ENCODE results near the gene PRDM11.

The PRDM11 gene

GRCh38 chr11:45232341-45233080 is 86.1 kb downstream of the PRDM11 start:
- no peak overlapping the region for H3K27ac ChIP-seq (ENCODE audit: low read length)
- H3K36me3 ChIP-seq (ENCODE audit: control insufficient read depth in 1 of 2, insufficient read depth in 2 of 2, low read length in 2 of 2), result peaks cover 0 to 4% of the 10 kb centered on the region in 2 donors
- H3K4me1 ChIP-seq (ENCODE audit: control insufficient read depth in 1 of 2, insufficient read depth in 2 of 2, low read length in 2 of 2), result no peaks in the 10 kb centered on the region
- H3K9me3 ChIP-seq (ENCODE audit: control insufficient read depth in 1 of 2, low read length in 2 of 2), result no peaks in the 10 kb centered on the region
- H3K27me3 ChIP-seq (ENCODE audit: low read depth, low read length), result no peaks in the 10 kb centered on the region
- no peak overlapping the region for H3K4me3 ChIP-seq (ENCODE audit: low read depth in 1 of 2, low read length in 2 of 2)

DNA sequence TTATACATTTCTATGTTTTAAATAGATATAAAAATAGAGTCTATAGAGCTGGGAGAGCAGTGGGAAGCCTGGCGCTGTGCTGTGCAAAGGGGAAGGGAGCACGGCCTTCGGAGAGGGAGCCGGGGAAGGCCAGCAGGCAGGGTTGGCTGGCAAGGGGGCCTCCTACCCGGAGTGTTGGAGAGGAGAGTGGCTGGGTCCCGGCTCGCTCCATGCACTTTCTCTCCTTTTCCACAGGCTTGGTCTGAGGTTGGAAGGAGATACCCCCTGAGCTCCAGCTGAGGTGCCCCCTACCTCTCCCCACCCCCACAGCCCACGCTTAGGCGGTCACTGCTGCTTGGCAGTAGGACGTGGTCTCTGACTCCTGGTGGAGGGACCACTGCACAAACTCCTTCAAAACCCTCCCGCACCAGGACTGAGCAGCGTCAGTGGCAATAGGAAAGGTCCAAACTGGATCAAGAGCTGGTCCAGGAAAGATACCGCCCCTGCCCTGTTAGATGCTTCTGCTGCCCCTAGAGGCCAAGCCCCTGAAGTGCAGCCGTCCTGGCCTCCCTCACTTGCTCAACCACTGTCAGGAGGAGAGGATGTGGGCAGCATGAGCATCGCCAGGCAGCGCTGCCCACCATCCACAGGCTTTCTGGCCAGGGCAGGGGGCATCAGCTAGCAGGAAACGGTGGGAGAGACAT is 86.8 kb downstream of the PRDM11 start:
- Histone ChIP-seq H3K27ac (ENCODE audit: low read length) (no peak overlapping the region), H3K4me3 (ENCODE audit: low read depth in 1 of 2, low read length in 2 of 2) (no peak overlapping the region), H3K36me3 (ENCODE audit: control insufficient read depth in 1 of 2, insufficient read depth in 2 of 2, low read length in 2 of 2) (no peaks in the 10 kb centered on the region), H3K9me3 (ENCODE audit: control insufficient read depth in 1 of 2, low read length in 2 of 2) (no peaks in the 10 kb centered on the region), H3K27me3 (ENCODE audit: low read depth, low read length) (no peaks in the 10 kb centered on the region), H3K4me1 (ENCODE audit: control insufficient read depth in 1 of 2, insufficient read depth in 2 of 2, low read length in 2 of 2) (no peaks in the 10 kb centered on the region)

DNA sequence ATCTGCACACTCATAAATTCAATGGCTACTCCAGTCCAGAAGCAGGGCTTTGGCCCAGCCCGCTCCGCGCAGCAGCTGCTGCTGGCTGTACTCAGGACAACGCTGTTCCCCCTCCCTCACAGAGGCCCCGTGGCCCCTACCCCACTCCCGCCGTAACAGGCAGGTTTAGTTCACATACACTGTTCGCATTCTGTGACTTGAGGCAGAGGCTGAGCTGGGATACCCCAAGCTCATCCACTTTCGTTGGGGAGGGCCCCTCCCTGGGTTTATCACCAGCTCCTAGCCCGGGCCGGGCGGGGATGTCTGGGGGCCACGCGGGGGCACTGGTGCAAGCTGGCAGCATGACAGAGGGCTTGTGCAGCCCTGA is 87.3 kb downstream of the PRDM11 start:
- Histone ChIP-seq H3K4me1 (ENCODE audit: control insufficient read depth in 1 of 2, insufficient read depth in 2 of 2, low read length in 2 of 2) (no peaks in the 10 kb centered on the region), H3K27me3 (ENCODE audit: low read depth, low read length) (no peaks in the 10 kb centered on the region), H3K9me3 (ENCODE audit: control insufficient read depth in 1 of 2, low read length in 2 of 2) (no peaks in the 10 kb centered on the region), H3K27ac (ENCODE audit: low read length) (no peak overlapping the region), H3K4me3 (ENCODE audit: low read depth in 1 of 2, low read length in 2 of 2) (no peak overlapping the region), H3K36me3 (ENCODE audit: control insufficient read depth in 1 of 2, insufficient read depth in 2 of 2, low read length in 2 of 2) (no peaks in the 10 kb centered on the region)

GRCh38 chr11:45234306-45235006 is 88.0 kb downstream of the PRDM11 start:
- Histone ChIP-seq H3K27ac (ENCODE audit: low read length) (no peak overlapping the region), H3K9me3 (ENCODE audit: control insufficient read depth in 1 of 2, low read length in 2 of 2) (no peaks in the 10 kb centered on the region), H3K27me3 (ENCODE audit: low read depth, low read length) (no peaks in the 10 kb centered on the region), H3K36me3 (ENCODE audit: control insufficient read depth in 1 of 2, insufficient read depth in 2 of 2, low read length in 2 of 2) (no peaks in the 10 kb centered on the region), H3K4me3 (ENCODE audit: low read depth in 1 of 2, low read length in 2 of 2) (no peak overlapping the region), H3K4me1 (ENCODE audit: control insufficient read depth in 1 of 2, insufficient read depth in 2 of 2, low read length in 2 of 2) (no peaks in the 10 kb centered on the region)

DNA sequence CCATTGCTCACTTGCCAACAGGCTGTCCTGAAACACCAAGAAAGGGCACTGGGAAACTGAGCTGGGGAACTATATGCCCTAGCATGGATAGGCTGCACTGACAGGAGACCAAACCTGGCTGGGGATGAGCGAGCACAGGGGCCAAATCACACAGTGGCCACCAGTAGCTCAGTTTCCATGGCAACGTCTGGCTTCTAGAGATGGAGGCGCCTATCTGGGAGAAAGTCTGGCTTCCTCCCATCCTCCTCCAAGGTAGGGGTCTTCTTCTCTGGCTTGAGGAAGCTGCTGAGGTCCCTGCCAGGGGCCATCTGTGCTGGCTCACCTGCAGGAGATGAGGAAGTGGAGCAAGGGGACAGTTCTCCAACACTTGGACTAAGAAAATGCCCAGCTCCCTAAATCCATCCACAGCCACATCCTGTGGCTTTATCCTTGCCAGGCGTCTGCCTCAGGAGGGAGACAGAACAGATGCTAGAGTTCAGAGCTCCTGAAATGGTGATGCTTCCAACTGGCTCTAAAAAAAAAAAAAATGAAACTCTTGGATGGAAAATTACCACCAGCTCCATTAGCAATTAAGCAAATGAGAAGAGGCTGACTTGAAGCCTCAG is 91.4 kb downstream of the PRDM11 start:
- H3K4me1 ChIP-seq (ENCODE audit: control insufficient read depth in 1 of 2, insufficient read depth in 2 of 2, low read length in 2 of 2), result no peaks in the 10 kb centered on the region
- H3K9me3 ChIP-seq (ENCODE audit: control insufficient read depth in 1 of 2, low read length in 2 of 2), result no peaks in the 10 kb centered on the region
- H3K27ac ChIP-seq (ENCODE audit: low read length), result no peak overlapping the region
- H3K27me3 ChIP-seq (ENCODE audit: low read depth, low read length), result no peaks in the 10 kb centered on the region
- no peak overlapping the region for H3K4me3 ChIP-seq (ENCODE audit: low read depth in 1 of 2, low read length in 2 of 2)
- no peaks in the 10 kb centered on the region for H3K36me3 ChIP-seq (ENCODE audit: control insufficient read depth in 1 of 2, insufficient read depth in 2 of 2, low read length in 2 of 2)

- Histone ChIP-seq H3K36me3 (ENCODE audit: control insufficient read depth in 1 of 2, insufficient read depth in 2 of 2, low read length in 2 of 2) (no peaks in the 10 kb centered on the region), H3K4me3 (ENCODE audit: low read depth in 1 of 2, low read length in 2 of 2) (no peak overlapping the region), H3K27me3 (ENCODE audit: low read depth, low read length) (no peaks in the 10 kb centered on the region), H3K4me1 (ENCODE audit: control insufficient read depth in 1 of 2, insufficient read depth in 2 of 2, low read length in 2 of 2) (no peaks in the 10 kb centered on the region), H3K27ac (ENCODE audit: low read length) (no peak overlapping the region), H3K9me3 (ENCODE audit: control insufficient read depth in 1 of 2, low read length in 2 of 2) (no peaks in the 10 kb centered on the region)
These were observed 92.3 kb downstream of the PRDM11 start for GRCh38 chr11:45238724-45239123.

DNA sequence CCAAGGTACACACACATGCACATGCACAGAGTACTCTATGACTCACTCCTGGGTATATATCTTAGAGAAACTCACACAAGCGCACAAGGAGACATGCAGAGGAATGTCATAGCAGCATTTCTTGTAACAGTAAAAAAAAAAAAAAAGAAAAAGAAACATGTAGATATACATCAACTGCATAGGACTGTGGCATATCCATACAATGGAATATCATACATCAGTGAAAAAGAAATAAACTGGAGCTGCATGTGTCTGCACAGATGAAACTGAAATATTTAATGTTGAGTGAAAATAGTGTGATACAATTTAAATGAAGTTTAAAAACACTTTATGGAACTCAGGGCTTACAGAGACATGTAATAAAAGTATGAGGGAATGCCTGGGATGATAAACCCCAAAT is 93.3 kb downstream of the PRDM11 start:
- H3K9me3 ChIP-seq (ENCODE audit: control insufficient read depth in 1 of 2, low read length in 2 of 2), result no peaks in the 10 kb centered on the region
- H3K27me3 ChIP-seq (ENCODE audit: low read depth, low read length), result no peaks in the 10 kb centered on the region
- H3K4me3 ChIP-seq (ENCODE audit: low read depth in 1 of 2, low read length in 2 of 2), result no peak overlapping the region
- no peak overlapping the region for H3K27ac ChIP-seq (ENCODE audit: low read length)
- H3K36me3 ChIP-seq (ENCODE audit: control insufficient read depth in 1 of 2, insufficient read depth in 2 of 2, low read length in 2 of 2), result no peaks in the 10 kb centered on the region
- no peaks in the 10 kb centered on the region for H3K4me1 ChIP-seq (ENCODE audit: control insufficient read depth in 1 of 2, insufficient read depth in 2 of 2, low read length in 2 of 2)

GRCh38 chr11:45243967-45244366 is 97.5 kb downstream of the PRDM11 start:
- Histone ChIP-seq H3K4me1 (ENCODE audit: control insufficient read depth in 1 of 2, insufficient read depth in 2 of 2, low read length in 2 of 2) (no peaks in the 10 kb centered on the region), H3K36me3 (ENCODE audit: control insufficient read depth in 1 of 2, insufficient read depth in 2 of 2, low read length in 2 of 2) (no peaks in the 10 kb centered on the region), H3K27me3 (ENCODE audit: low read depth, low read length) (no peaks in the 10 kb centered on the region), H3K27ac (ENCODE audit: low read length) (no peak overlapping the region), H3K4me3 (ENCODE audit: low read depth in 1 of 2, low read length in 2 of 2) (no peak overlapping the region), H3K9me3 (ENCODE audit: control insufficient read depth in 1 of 2, low read length in 2 of 2) (no peaks in the 10 kb centered on the region)

- Histone ChIP-seq H3K27me3 (ENCODE audit: low read depth, low read length) (no peaks in the 10 kb centered on the region), H3K27ac (ENCODE audit: low read length) (no peak overlapping the region), H3K9me3 (ENCODE audit: control insufficient read depth in 1 of 2, low read length in 2 of 2) (no peaks in the 10 kb centered on the region), H3K36me3 (ENCODE audit: control insufficient read depth in 1 of 2, insufficient read depth in 2 of 2, low read length in 2 of 2) (no peaks in the 10 kb centered on the region), H3K4me3 (ENCODE audit: low read depth in 1 of 2, low read length in 2 of 2) (no peak overlapping the region), H3K4me1 (ENCODE audit: control insufficient read depth in 1 of 2, insufficient read depth in 2 of 2, low read length in 2 of 2) (no peaks in the 10 kb centered on the region)
These were observed 99.0 kb downstream of the PRDM11 start for GRCh38 chr11:45245218-45246045.

- Histone ChIP-seq H3K9me3 (ENCODE audit: control insufficient read depth in 1 of 2, low read length in 2 of 2) (no peaks in the 10 kb centered on the region), H3K36me3 (ENCODE audit: control insufficient read depth in 1 of 2, insufficient read depth in 2 of 2, low read length in 2 of 2) (no peaks in the 10 kb centered on the region), H3K4me1 (ENCODE audit: control insufficient read depth in 1 of 2, insufficient read depth in 2 of 2, low read length in 2 of 2) (no peaks in the 10 kb centered on the region), H3K4me3 (ENCODE audit: low read depth in 1 of 2, low read length in 2 of 2) (no peak overlapping the region), H3K27me3 (ENCODE audit: low read depth, low read length) (no peaks in the 10 kb centered on the region), H3K27ac (ENCODE audit: low read length) (no peak overlapping the region)
These were observed 99.8 kb downstream of the PRDM11 start for GRCh38 chr11:45246241-45246640.

GRCh38 chr11:45247433-45247832 is 101.0 kb downstream of the PRDM11 start:
- Histone ChIP-seq H3K9me3 (ENCODE audit: control insufficient read depth in 1 of 2, low read length in 2 of 2) (no peaks in the 10 kb centered on the region), H3K4me3 (ENCODE audit: low read depth in 1 of 2, low read length in 2 of 2) (no peak overlapping the region), H3K4me1 (ENCODE audit: control insufficient read depth in 1 of 2, insufficient read depth in 2 of 2, low read length in 2 of 2) (no peaks in the 10 kb centered on the region), H3K36me3 (ENCODE audit: control insufficient read depth in 1 of 2, insufficient read depth in 2 of 2, low read length in 2 of 2) (no peaks in the 10 kb centered on the region), H3K27ac (ENCODE audit: low read length) (no peak overlapping the region), H3K27me3 (ENCODE audit: low read depth, low read length) (no peaks in the 10 kb centered on the region)

All from muscle layer of duodenum (tissue), 2 donors.